ENCODE measurements around the gene PRDM4.

DNA sequence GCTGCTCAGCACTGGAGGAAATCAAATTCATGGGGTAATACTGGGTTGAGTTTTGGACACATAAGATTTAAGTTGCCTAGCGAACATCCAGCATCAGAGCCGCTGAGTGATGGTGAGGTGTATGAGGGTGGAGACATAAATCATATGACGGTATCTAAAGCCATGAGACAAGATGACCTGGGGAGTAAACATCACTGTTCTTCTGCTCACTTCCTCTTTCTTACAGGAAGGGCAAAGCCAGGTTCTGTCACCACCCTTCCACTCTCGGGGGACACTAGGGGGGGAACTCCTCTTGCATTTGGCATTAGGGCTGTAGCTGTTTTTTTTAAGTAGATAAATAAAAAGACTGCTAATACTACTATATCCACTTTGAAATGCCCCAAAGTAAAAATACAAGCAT is 24.0 kb downstream of the PRDM4 start:
- no peak for TF ChIP-seq CTCF (IDR thresholded peaks at IDR 0.05; ENCODE audit: extremely low read depth in 1 of 2, insufficient read depth in 1 of 2, low read depth in 1 of 2, low read length in 2 of 2)
- TF ChIP-seq EZH2 (IDR thresholded peaks at IDR 0.05; ENCODE audit: borderline replicate concordance, low read depth, low read length, severe bottlenecking): no peak
- TF ChIP-seq POLR2AphosphoS5 (IDR thresholded peaks at IDR 0.05; ENCODE audit: insufficient read depth, low read depth, low read length): no peak
